HCT116 (cell line): ENCODE data around the gene HIBADH. TPM values are rescaled to one million over a fixed set of nuclear protein-coding genes. Genes with fewer than 3 reads are reported as not detected.

ENCODE experiments used
- ATAC-seq: fragments of 200-7000 bp; cut with Tn5 transposase; 2 replicates; pipeline ENCODE4 v1.9.1; 2020; ENCODE audit warnings: mild to moderate bottlenecking, moderate library complexity
- BruUV-seq: library from RNA; stranded (reverse); fragments of 400-500 nt; replicated peaks from 2 replicates; lab custom pipeline; 2021; lab: Mats Ljungman, UMichigan
- CTCF ChIA-PET: fragments of 300-600 bp; sonication (Branson Sonifier 250); formaldehyde crosslinking; loops from one replicate; lab custom pipeline; 2021; ENCODE audit warnings: antibody characterized with exemption; lab: Charles Lee
- POLR2A ChIA-PET: fragments of 300-600, 350-600 bp; sonication (Branson Sonifier 250); formaldehyde crosslinking; loops from one replicate; lab custom pipeline; 2021; ENCODE audit warnings: antibody characterized with exemption; lab: Charles Lee
- RAD21 ChIA-PET, 2 experiments: fragments of 300-600 bp; sonication (Branson Sonifier 250); formaldehyde crosslinking; loops; one replicate each; lab custom pipeline; 2023; ENCODE audit warnings: low total read pairs in 2 of 2; ENCODE audit not compliant: uncharacterized antibody in 2 of 2, unreplicated experiment in 2 of 2, low non-redundant PET in 1 of 2; lab: Charles Lee
- DNase-seq: peaks from one replicate; pipeline ENCODE4 v3.0.0-alpha.2; 2010; ENCODE audit warnings: low read depth, low spot score
- H2AFZ ChIP-seq: fragments of 200-600 bp; shearing (Covaris generic), sonication (generic); 2 replicates; pipeline ENCODE4 v1.6.1; 2017; ENCODE audit warnings: low read depth, mixed run types, mixed read lengths, antibody characterized with exemption, low read length; ENCODE audit not compliant: poor library complexity, severe bottlenecking
- H3K27ac ChIP-seq: 2 replicates; pipeline ENCODE4 v1.5.1; 2012; ENCODE audit warnings: low read depth, low read length
- H3K27me3 ChIP-seq: fragments of 200-600 bp; sonication (generic); 2 replicates; pipeline ENCODE4 v1.6.1; 2016; ENCODE audit warnings: mixed run types, low read length, mixed read lengths; ENCODE audit not compliant: insufficient read depth
- H3K36me3 ChIP-seq, 2 experiments: fragments of 200-500 bp in 1 of 2; fragments of 200-600 bp in 1 of 2; sonication (Bioruptor generic) in 1 of 2; sonication (generic) in 1 of 2; 2 replicates each; pipeline versions ENCODE4 v1.5.1 to v1.6.1; 2014 to 2016; ENCODE audit warnings: low read length in 2 of 2, inconsistent platforms in 1 of 2, mixed read lengths in 1 of 2, mixed run types in 1 of 2; ENCODE audit not compliant: insufficient read depth in 2 of 2, control insufficient read depth in 1 of 2
- H3K4me1 ChIP-seq, 2 experiments: fragments of 200-600 bp in 1 of 2; sonication (generic) in 1 of 2; 2 replicates each; pipeline versions ENCODE4 v1.5.1 to v1.6.1; 2012 to 2017; ENCODE audit warnings: low read length in 2 of 2, inconsistent platforms in 1 of 2, mild to moderate bottlenecking in 1 of 2, mixed read lengths in 1 of 2, mixed run types in 1 of 2, moderate library complexity in 1 of 2; ENCODE audit not compliant: insufficient read depth in 2 of 2, control insufficient read depth in 1 of 2
- H3K4me2 ChIP-seq: fragments of 200-600 bp; sonication (generic); 2 replicates; pipeline ENCODE4 v1.6.1; 2017; ENCODE audit warnings: mixed run types, low read length, mixed read lengths
- H3K4me3 ChIP-seq, 2 experiments: fragments of 200-600 bp in 1 of 2; sonication (generic) in 1 of 2; replicated peaks in 1 of 2; 2 replicates each; pipeline ENCODE4 v1.5.1; 2011 to 2016; ENCODE audit warnings: low read length in 2 of 2, control low read depth in 1 of 2, low read depth in 1 of 2, mild to moderate bottlenecking in 1 of 2, mixed read lengths in 1 of 2, mixed run types in 1 of 2
- H3K79me2 ChIP-seq: fragments of 200-600 bp; sonication (generic); 2 replicates; pipeline ENCODE4 v1.6.1; 2017; ENCODE audit warnings: mild to moderate bottlenecking, mixed run types, low read length, moderate library complexity, mixed read lengths; ENCODE audit not compliant: insufficient read depth
- H3K9ac ChIP-seq: fragments of 200-600 bp; sonication (generic); 2 replicates; pipeline ENCODE4 v1.6.1; 2016; ENCODE audit warnings: low read length, mixed read lengths
- H3K9me2 ChIP-seq: fragments of 200-600 bp; sonication (generic), shearing (Covaris generic); 2 replicates; pipeline ENCODE4 v1.6.1; 2017; ENCODE audit warnings: mixed run types, mild to moderate bottlenecking, moderate library complexity; ENCODE audit not compliant: insufficient read depth
- H3K9me3 ChIP-seq, 2 experiments: fragments of 200-500 bp in 1 of 2; fragments of 200-600 bp in 1 of 2; sonication (Bioruptor generic) in 1 of 2; sonication (generic) in 1 of 2; 2 replicates each; pipeline ENCODE4 v1.6.1; 2014 to 2017; ENCODE audit warnings: low read length in 2 of 2, mixed read lengths in 2 of 2, inconsistent platforms in 1 of 2, low read depth in 1 of 2, mild to moderate bottlenecking in 1 of 2, mixed run types in 1 of 2, moderate library complexity in 1 of 2; ENCODE audit not compliant: control insufficient read depth in 1 of 2, insufficient read depth in 1 of 2
- H4K20me1 ChIP-seq: fragments of 200-600 bp; sonication (generic), shearing (Covaris generic); 2 replicates; pipeline ENCODE4 v1.6.1; 2017; ENCODE audit warnings: mixed run types, mild to moderate bottlenecking, moderate library complexity; ENCODE audit not compliant: insufficient read depth
- CBX3 ChIP-seq: IDR thresholded peaks from 2 replicates; pipeline ENCODE4 v1.6.1; 2012; ENCODE audit warnings: low read depth
- CTCF ChIP-seq, 3 experiments: fragments of 200-600 bp in 1 of 3; sonication (generic) in 1 of 3; IDR thresholded peaks in 2 of 3; conservative IDR thresholded peaks in 1 of 3; 2 replicates each; pipeline ENCODE4 v1.5.1; 2012 to 2017; ENCODE audit warnings: low read depth in 2 of 3, low read length in 2 of 3, antibody characterized with exemption in 1 of 3, borderline replicate concordance in 1 of 3, control low read depth in 1 of 3, mild to moderate bottlenecking in 1 of 3, mixed read lengths in 1 of 3, mixed run types in 1 of 3, moderate library complexity in 1 of 3; ENCODE audit not compliant: insufficient read depth in 1 of 3
- FOSL1 ChIP-seq: IDR thresholded peaks from 2 replicates; pipeline ENCODE4 v1.6.1; 2012; ENCODE audit warnings: low read depth
- JUND ChIP-seq: IDR thresholded peaks from 2 replicates; pipeline ENCODE4 v1.6.1; 2012
- MAX ChIP-seq: IDR thresholded peaks from 2 replicates; pipeline ENCODE4 v1.6.1; 2012
- POLR2AphosphoS5 ChIP-seq: IDR thresholded peaks from 2 replicates; pipeline ENCODE4 v1.6.1; 2011; ENCODE audit warnings: mild to moderate bottlenecking, low read depth, low read length, moderate library complexity
- SIN3A ChIP-seq: IDR thresholded peaks from 2 replicates; pipeline ENCODE4 v1.6.1; 2012; ENCODE audit warnings: low read depth
- SP1 ChIP-seq: IDR thresholded peaks from 2 replicates; pipeline ENCODE4 v1.6.1; 2012; ENCODE audit warnings: low read depth
- ZFX ChIP-seq: fragments of 450-650 bp; IDR thresholded peaks from 2 replicates; pipeline ENCODE4 v1.6.1; 2017
- intact Hi-C: fragments of 100-400 bp; cut with micrococcal nuclease; formaldehyde crosslinking; loops from 2 replicates; pipeline ENCODE4 v1.10.0; 2022
- total RNA-seq: library from RNA; stranded (reverse); gene quantifications from one replicate; pipeline ENCODE4 v1.2.1, GENCODE V29; 2021; ENCODE audit not compliant: unreplicated experiment

HIBADH gene
- total RNA-seq, 1 experiment from 2014 or later, result 32.4 TPM

- TF ChIP-seq ZFX (no peak), POLR2AphosphoS5 (no peak), MAX (no peak)
Observed at GRCh38 chr7:27699751-27700150, 37.1 kb upstream of the HIBADH start (continued).

- Histone ChIP-seq H3K4me3 (no peak overlapping the region), H3K27ac (peak overlapping the region; percentile 8; the same call in 1 of the 2 replicates), H3K4me1 (peaks cover 6 to 13% of the 10 kb centered on the region in 2 experiments; a peak in 3 of 4 replicates), H2AFZ (peak overlapping the region; percentile 67), H4K20me1 (no peaks in the 10 kb centered on the region), H3K9me3 (no peaks in the 10 kb centered on the region), H3K79me2 (no peaks in the 10 kb centered on the region), H3K4me2 (peak overlapping the region; percentile 27), H3K9me2 (no peaks in the 10 kb centered on the region), H3K27me3 (no peaks in the 10 kb centered on the region), H3K36me3 (no peaks in the 10 kb centered on the region), H3K9ac (no peak overlapping the region)
- ChIA-PET POLR2A (no interaction called here), CTCF (no interaction called here), RAD21 (no interaction called here)
- peak; percentile 8 for DNase-seq
- intact Hi-C loops, result loop anchor here (10.0 kb wide), 1 partner anchor 397 kb away; no protein-coding TSS in a partner anchor
- no TSS peak for BruUV-seq
- no peak for TF ChIP-seq CTCF (IDR thresholded peaks at IDR 0.05 in 2 of 3, conservative IDR thresholded peaks at IDR 0.05 in 1 of 3; ENCODE audit: borderline replicate concordance in 1 of 3, insufficient read depth in 1 of 3, low read depth in 2 of 3, low read length in 2 of 3)
- TF ChIP-seq CBX3, result peak; percentile 58; the same call in 1 of the 2 replicates
- peak; percentile 52 for TF ChIP-seq JUND
- 0 out of 2 replicates have a peak, but pooled peaks have one; percentile 43 for TF ChIP-seq FOSL1
- no peak for TF ChIP-seq SIN3A
- 0 out of 2 replicates have a peak, but pooled peaks have one; percentile 18 for TF ChIP-seq SP1
- peak; percentile 67 for ATAC-seq
Observed at GRCh38 chr7:27697861-27698430, 35.3 kb upstream of the HIBADH start.
